Type B pancreatic cell (in vitro differentiated cells): ENCODE measurements around the gene POU6F2. TPM values are rescaled to one million over a fixed set of nuclear protein-coding genes. Genes with fewer than 3 reads are reported as not detected.

Source experiments
- DNase-seq: peaks from one replicate; pipeline ENCODE4 v3.0.0; 2021; ENCODE audit warnings: mixed read lengths; ENCODE audit not compliant: unreplicated experiment; ENCODE audit errors: extremely low spot score
- H3K27ac Mint-ChIP-seq: 2 replicates; pipeline ENCODE4 v1.8.0; 2021; ENCODE audit warnings: mild to moderate bottlenecking, mixed read lengths
- H3K27me3 Mint-ChIP-seq: 2 replicates; pipeline ENCODE4 v1.8.0; 2021; ENCODE audit warnings: mixed read lengths
- H3K36me3 Mint-ChIP-seq: 2 replicates; pipeline ENCODE4 v1.8.0; 2021; ENCODE audit warnings: mixed read lengths
- H3K4me1 Mint-ChIP-seq: one replicate; pipeline ENCODE4 v1.8.0; 2021; ENCODE audit warnings: mixed read lengths; ENCODE audit not compliant: unreplicated experiment
- H3K4me3 Mint-ChIP-seq: 2 replicates; pipeline ENCODE4 v1.8.0; 2021; ENCODE audit warnings: mild to moderate bottlenecking, mixed read lengths
- H3K9me3 Mint-ChIP-seq: 2 replicates; pipeline ENCODE4 v1.8.0; 2021; ENCODE audit warnings: mixed read lengths
- total RNA-seq: library from RNA; stranded (reverse); gene quantifications from 2 replicates; pipeline ENCODE4 v1.2.1, GENCODE V29; 2021; ENCODE audit warnings: low replicate concordance
- TF ChIP-seq, protein P1 (sequence below): fragments of 200-600 bp; sonication (generic); conservative IDR thresholded peaks from 2 replicates; pipeline ENCODE4 v1.5.0; 2021; ENCODE audit warnings: antibody characterized with exemption, mild to moderate bottlenecking

Gene POU6F2
- total RNA-seq, 1 donor from 2014 or later: 1.4 TPM

DNA sequence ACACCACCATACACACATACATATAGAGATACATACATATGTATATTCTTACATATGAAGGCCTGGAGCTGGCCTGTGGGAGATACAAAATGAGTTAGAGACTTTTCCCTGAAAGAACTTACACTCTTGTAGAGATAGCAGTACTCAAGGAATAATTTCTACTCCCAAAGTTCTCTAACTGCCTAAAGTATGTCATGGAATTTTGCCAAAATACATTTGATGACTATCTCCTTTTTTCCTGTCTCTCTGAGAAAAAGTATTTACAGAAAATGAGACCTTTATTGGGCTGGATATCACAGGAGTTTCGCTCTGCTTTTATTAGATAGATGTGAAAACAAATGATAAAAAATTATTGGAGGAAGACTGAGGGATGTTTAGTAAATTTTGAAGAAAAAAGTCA, 220.1 kb downstream of the POU6F2 start:
- peaks cover 2% of the 10 kb centered on the region for H3K27me3 Mint-ChIP-seq
- H3K9me3 Mint-ChIP-seq: no peaks in the 10 kb centered on the region
- DNase-seq: no peak
- H3K4me3 Mint-ChIP-seq: no peak overlapping the region
- H3K36me3 Mint-ChIP-seq: no peaks in the 10 kb centered on the region
- TF ChIP-seq, protein P1, sequence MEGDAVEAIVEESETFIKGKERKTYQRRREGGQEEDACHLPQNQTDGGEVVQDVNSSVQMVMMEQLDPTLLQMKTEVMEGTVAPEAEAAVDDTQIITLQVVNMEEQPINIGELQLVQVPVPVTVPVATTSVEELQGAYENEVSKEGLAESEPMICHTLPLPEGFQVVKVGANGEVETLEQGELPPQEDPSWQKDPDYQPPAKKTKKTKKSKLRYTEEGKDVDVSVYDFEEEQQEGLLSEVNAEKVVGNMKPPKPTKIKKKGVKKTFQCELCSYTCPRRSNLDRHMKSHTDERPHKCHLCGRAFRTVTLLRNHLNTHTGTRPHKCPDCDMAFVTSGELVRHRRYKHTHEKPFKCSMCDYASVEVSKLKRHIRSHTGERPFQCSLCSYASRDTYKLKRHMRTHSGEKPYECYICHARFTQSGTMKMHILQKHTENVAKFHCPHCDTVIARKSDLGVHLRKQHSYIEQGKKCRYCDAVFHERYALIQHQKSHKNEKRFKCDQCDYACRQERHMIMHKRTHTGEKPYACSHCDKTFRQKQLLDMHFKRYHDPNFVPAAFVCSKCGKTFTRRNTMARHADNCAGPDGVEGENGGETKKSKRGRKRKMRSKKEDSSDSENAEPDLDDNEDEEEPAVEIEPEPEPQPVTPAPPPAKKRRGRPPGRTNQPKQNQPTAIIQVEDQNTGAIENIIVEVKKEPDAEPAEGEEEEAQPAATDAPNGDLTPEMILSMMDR: no peak
- H3K4me1 Mint-ChIP-seq: no peaks in the 10 kb centered on the region
- H3K27ac Mint-ChIP-seq: no peak overlapping the region

DNA sequence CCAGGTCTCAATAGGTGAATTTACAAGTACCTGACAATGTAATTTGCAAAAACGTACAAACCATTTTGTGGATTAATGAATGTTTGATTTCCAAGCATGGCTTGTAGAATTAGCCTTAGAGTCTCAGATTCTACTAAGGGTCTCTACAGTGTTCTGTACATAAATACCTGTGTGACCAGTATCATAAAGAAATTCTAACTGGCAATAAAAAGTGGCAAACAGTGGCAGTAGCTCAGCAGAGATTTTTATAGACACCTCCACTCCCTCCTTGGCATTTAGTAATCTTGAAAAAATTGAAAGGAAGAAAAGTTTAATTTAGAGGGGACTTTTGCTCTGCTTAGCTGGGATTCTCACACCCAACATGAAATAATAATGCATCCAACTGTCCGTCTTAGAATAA, 220.8 kb downstream of the POU6F2 start:
- TF ChIP-seq, protein P1: no peak
- DNase-seq: no peak
- no peaks in the 10 kb centered on the region for H3K36me3 Mint-ChIP-seq
- H3K4me3 Mint-ChIP-seq: no peak overlapping the region
- H3K4me1 Mint-ChIP-seq: no peaks in the 10 kb centered on the region
- H3K27me3 Mint-ChIP-seq: peaks cover 2% of the 10 kb centered on the region
- H3K27ac Mint-ChIP-seq: no peak overlapping the region
- H3K9me3 Mint-ChIP-seq: no peaks in the 10 kb centered on the region

DNA sequence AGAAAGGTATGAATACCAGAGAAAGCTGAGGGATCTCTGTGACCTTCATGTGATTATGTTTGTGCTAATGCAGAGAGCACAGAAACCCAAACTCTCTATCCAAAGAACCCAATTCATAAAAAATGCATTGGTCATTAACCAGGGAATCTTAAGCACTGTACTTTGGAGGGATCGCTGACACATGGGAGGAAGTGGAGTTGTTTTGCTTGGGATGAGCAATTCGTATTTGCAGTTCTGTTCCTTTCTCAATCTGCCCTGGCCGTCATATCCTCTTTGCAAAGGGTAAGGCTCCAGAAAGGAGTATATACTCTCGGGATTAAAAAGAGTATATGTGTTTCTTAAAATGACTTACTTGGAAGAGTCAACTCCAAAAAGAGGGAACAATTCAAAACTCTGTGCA, 221.3 kb downstream of the POU6F2 start:
- Mint-ChIP-seq H3K27ac (no peak overlapping the region), H3K4me1 (no peaks in the 10 kb centered on the region), H3K9me3 (no peaks in the 10 kb centered on the region), H3K27me3 (peaks cover 2% of the 10 kb centered on the region), H3K36me3 (no peaks in the 10 kb centered on the region), H3K4me3 (no peak overlapping the region)
- TF ChIP-seq, protein P1: no peak
- no peak for DNase-seq

DNA sequence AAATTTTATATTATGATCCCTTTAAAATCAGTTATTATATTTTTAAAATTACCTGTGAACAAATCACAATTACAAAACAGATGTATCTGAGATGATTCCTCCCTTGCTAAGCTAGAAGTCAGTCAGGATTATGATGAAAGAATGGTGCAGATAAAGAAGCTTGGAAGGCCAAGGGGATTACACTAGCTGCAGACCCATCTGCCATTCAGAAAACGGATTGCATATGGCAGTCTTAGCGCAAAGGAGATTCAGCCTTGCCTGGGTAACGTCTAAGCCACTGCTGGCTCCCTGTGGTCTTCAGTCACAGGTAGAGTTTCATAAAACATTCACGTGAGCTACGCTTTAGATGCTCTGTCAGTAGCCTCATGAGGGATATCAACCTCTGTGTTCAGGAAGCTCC, 222.2 kb downstream of the POU6F2 start:
- H3K36me3 Mint-ChIP-seq: no peaks in the 10 kb centered on the region
- H3K4me3 Mint-ChIP-seq: no peak overlapping the region
- peaks cover 2% of the 10 kb centered on the region for H3K27me3 Mint-ChIP-seq
- DNase-seq: no peak
- H3K4me1 Mint-ChIP-seq: no peaks in the 10 kb centered on the region
- TF ChIP-seq, protein P1: no peak
- H3K27ac Mint-ChIP-seq: no peak overlapping the region
- H3K9me3 Mint-ChIP-seq: no peaks in the 10 kb centered on the region

DNA sequence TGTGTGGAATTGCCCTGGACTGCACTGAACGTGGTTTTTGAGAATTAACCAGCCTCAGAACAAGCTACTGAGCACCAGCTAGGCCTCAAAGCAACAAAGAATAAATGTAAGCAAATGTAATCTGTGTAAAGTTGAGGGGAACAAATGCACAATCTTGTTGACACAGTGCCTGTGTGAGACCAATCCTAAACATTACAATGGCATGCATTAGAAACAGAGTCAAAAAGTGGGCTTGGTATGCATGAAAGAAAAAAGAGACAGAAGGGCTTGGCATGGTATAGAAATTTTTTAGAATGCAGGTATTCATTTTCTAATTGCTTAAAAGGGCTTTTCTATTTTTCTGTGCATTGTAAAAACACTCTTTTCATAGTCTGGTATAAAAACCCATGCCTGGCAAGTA, 224.3 kb downstream of the POU6F2 start:
- no peak overlapping the region for H3K27ac Mint-ChIP-seq
- no peaks in the 10 kb centered on the region for H3K9me3 Mint-ChIP-seq
- peaks cover 2% of the 10 kb centered on the region for H3K27me3 Mint-ChIP-seq

More for the DNA sequence above, 224.3 kb downstream of the POU6F2 start:
- TF ChIP-seq, protein P1: no peak
- DNase-seq: no peak
- H3K4me3 Mint-ChIP-seq: no peak overlapping the region
- no peaks in the 10 kb centered on the region for H3K36me3 Mint-ChIP-seq
- no peaks in the 10 kb centered on the region for H3K4me1 Mint-ChIP-seq
